ENCODE measurements around the gene SETBP1. TPM values are rescaled to one million over a fixed set of nuclear protein-coding genes. Genes with fewer than 3 reads are reported as not detected.

SETBP1 gene
- polyA plus RNA-seq, 1 experiment: 2.9 TPM

DNA sequence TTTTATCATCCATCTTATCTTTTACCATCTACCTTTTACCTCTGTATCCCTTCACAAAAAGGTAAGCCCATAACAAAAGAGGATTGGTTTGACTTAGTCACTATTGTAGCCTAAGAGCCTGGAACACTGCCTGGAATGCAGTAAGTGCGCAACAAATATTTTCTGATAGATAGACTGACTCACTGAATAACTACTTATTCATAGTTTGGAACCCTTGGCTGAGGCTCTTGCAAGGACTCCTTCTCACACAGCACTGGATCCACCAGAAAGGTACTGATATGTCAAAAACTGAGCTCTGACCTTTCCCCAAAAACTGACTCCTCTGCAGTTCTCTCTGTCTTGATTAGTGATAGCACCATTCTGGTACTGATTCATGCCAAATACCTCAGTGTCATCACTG, 426.7 kb downstream of the SETBP1 start:
- H3K27me3 ChIP-seq (ENCODE audit: control insufficient read depth, insufficient read depth, low read length): no peaks in the 10 kb centered on the region
- no peak overlapping the region for H3K4me3 ChIP-seq (ENCODE audit: low read depth, low read length)
- ChIA-PET POLR2A (no interaction called here), CTCF (interaction anchor here (1.4 kb wide), 1 partner anchor 105 kb away, joined by 4 read pairs; no protein-coding TSS in a partner anchor)
- no peak for TF ChIP-seq CTCF (IDR thresholded peaks at IDR 0.05; ENCODE audit: insufficient read depth, low read depth, low read length)
- no peaks in the 10 kb centered on the region for H3K36me3 ChIP-seq (ENCODE audit: control insufficient read depth, insufficient read depth, low read length)
- DNase-seq (ENCODE audit: low read depth): no peak

- ChIA-PET POLR2A (no interaction called here), CTCF (interaction anchor here (1.2 kb wide), 1 partner anchor 18 kb away, joined by 4 read pairs; no protein-coding TSS in a partner anchor)
- DNase-seq (ENCODE audit: low read depth): no peak
- Histone ChIP-seq H3K4me3 (ENCODE audit: low read depth, low read length) (no peak overlapping the region), H3K27me3 (ENCODE audit: control insufficient read depth, insufficient read depth, low read length) (no peaks in the 10 kb centered on the region), H3K36me3 (ENCODE audit: control insufficient read depth, insufficient read depth, low read length) (no peaks in the 10 kb centered on the region)
- TF ChIP-seq CTCF (IDR thresholded peaks at IDR 0.05; ENCODE audit: insufficient read depth, low read depth, low read length): no peak
Measured at GRCh38 chr18:45108754-45109153, 428.1 kb downstream of the SETBP1 start.

- Histone ChIP-seq H3K36me3 (ENCODE audit: control insufficient read depth, insufficient read depth, low read length) (no peaks in the 10 kb centered on the region), H3K27me3 (ENCODE audit: control insufficient read depth, insufficient read depth, low read length) (no peaks in the 10 kb centered on the region), H3K4me3 (ENCODE audit: low read depth, low read length) (no peak overlapping the region)
- DNase-seq (ENCODE audit: low read depth): no peak
- TF ChIP-seq CTCF (IDR thresholded peaks at IDR 0.05; ENCODE audit: insufficient read depth, low read depth, low read length): no peak
- ChIA-PET POLR2A (no interaction called here), CTCF (interaction anchor here (1.2 kb wide), 2 partner anchors 19 to 273 kb away, joined by 3 to 4 read pairs; no protein-coding TSS in a partner anchor)
Measured at GRCh38 chr18:45109271-45109670, 428.6 kb downstream of the SETBP1 start.

GRCh38 chr18:45109706-45110105, 429.0 kb downstream of the SETBP1 start:
- no peak overlapping the region for H3K4me3 ChIP-seq (ENCODE audit: low read depth, low read length)
- POLR2A ChIA-PET: no interaction called here
- no peaks in the 10 kb centered on the region for H3K27me3 ChIP-seq (ENCODE audit: control insufficient read depth, insufficient read depth, low read length)
- CTCF ChIA-PET: interaction anchor here (1.2 kb wide), 1 partner anchor 273 kb away, joined by 3 read pairs; no protein-coding TSS in a partner anchor
- TF ChIP-seq CTCF (IDR thresholded peaks at IDR 0.05; ENCODE audit: insufficient read depth, low read depth, low read length): no peak
- no peak for DNase-seq (ENCODE audit: low read depth)
- no peaks in the 10 kb centered on the region for H3K36me3 ChIP-seq (ENCODE audit: control insufficient read depth, insufficient read depth, low read length)

- H3K4me3 ChIP-seq (ENCODE audit: low read depth, low read length): no peak overlapping the region
- no peak for TF ChIP-seq CTCF (IDR thresholded peaks at IDR 0.05; ENCODE audit: insufficient read depth, low read depth, low read length)
- ChIA-PET POLR2A (no interaction called here), CTCF (interaction anchor here (0.6 to 1.2 kb wide), 2 partner anchors 102 to 272 kb away, joined by 3 read pairs; no protein-coding TSS in a partner anchor)
- no peaks in the 10 kb centered on the region for H3K27me3 ChIP-seq (ENCODE audit: control insufficient read depth, insufficient read depth, low read length)
- no peak for DNase-seq (ENCODE audit: low read depth)
- no peaks in the 10 kb centered on the region for H3K36me3 ChIP-seq (ENCODE audit: control insufficient read depth, insufficient read depth, low read length)
Measured at GRCh38 chr18:45110577-45111501, 430.2 kb downstream of the SETBP1 start.

Data from BJ (cell line).